Suprapubic skin (tissue), 4 donors: Measurements from ENCODE around the gene SPATA4. TPM values are rescaled to one million over a fixed set of nuclear protein-coding genes. Genes with fewer than 3 reads are reported as not detected.

Experiments
- DNase-seq, 2 donors: peaks; one replicate each; pipeline ENCODE4 v3.0.0-alpha.2; 2019; ENCODE audit warnings: low spot score in 2 of 2
- H3K27ac ChIP-seq: fragments of 200-600 bp; sonication (generic); one replicate; pipeline ENCODE4 v1.5.1; 2019
- H3K27me3 ChIP-seq: fragments of 200-600 bp; sonication (generic); one replicate; pipeline ENCODE4 v1.5.1; 2019
- H3K36me3 ChIP-seq: fragments of 200-600 bp; sonication (generic); one replicate; pipeline ENCODE4 v1.5.1; 2019
- H3K4me1 ChIP-seq: fragments of 200-600 bp; sonication (generic); one replicate; pipeline ENCODE4 v1.5.1; 2019
- H3K4me3 ChIP-seq: fragments of 200-600 bp; sonication (generic); one replicate; pipeline ENCODE4 v1.5.1; 2019; ENCODE audit warnings: mild to moderate bottlenecking
- H3K9me3 ChIP-seq: fragments of 200-600 bp; sonication (generic); one replicate; pipeline ENCODE4 v1.5.1; 2019
- CTCF ChIP-seq, 2 donors: fragments of 200-600 bp in 1 of 2; fragments of 450-650 bp in 1 of 2; sonication (generic) in 1 of 2; IDR thresholded peaks; one replicate each; pipeline ENCODE4 v1.5.1; 2016 to 2019; ENCODE audit warnings: antibody characterized with exemption in 2 of 2, mild to moderate bottlenecking in 1 of 2, moderate library complexity in 1 of 2
- EP300 ChIP-seq: sonication (generic); formaldehyde crosslinking; IDR thresholded peaks from one replicate; pipeline ENCODE4 v1.6.1; 2017; ENCODE audit warnings: antibody characterized with exemption
- POLR2A ChIP-seq, 2 donors: fragments of 450-650 bp; IDR thresholded peaks; one replicate each; pipeline ENCODE4 v1.6.1; 2017; ENCODE audit warnings: antibody characterized with exemption in 2 of 2, mild to moderate bottlenecking in 2 of 2, moderate library complexity in 2 of 2
- POLR2AphosphoS5 ChIP-seq, 3 donors: sonication (generic); formaldehyde crosslinking; IDR thresholded peaks; one replicate each; pipeline ENCODE4 v1.6.1; 2017; ENCODE audit warnings: antibody characterized with exemption in 3 of 3
- WGBS: methylation state at CpG from one replicate; pipeline ENCODE4 v1.1.5; 2018; 5-methylcytosine and 5-hydroxymethylcytosine counted together
- total RNA-seq, 4 donors: library from RNA; depleted of rRNA; stranded (reverse); fragments of >200 nt; gene quantifications; one replicate each; pipeline ENCODE4 v1.1.0, GENCODE V29; 2016

The SPATA4 gene
- total RNA-seq, 4 donors from 2014 or later, result 0.57 TPM; not detected in 3

- WGBS, result 71% methylated on average over 5 of the region's 5 CpGs
Measured at GRCh38 chr4:176236946-176237345, 41.6 kb upstream of the SPATA4 start.

GRCh38 chr4:176230836-176231235 is 35.5 kb upstream of the SPATA4 start:
- Histone ChIP-seq H3K36me3 (no peaks in the 10 kb centered on the region), H3K27ac (no peak overlapping the region), H3K9me3 (no peaks in the 10 kb centered on the region), H3K4me3 (no peak overlapping the region), H3K27me3 (no peaks in the 10 kb centered on the region), H3K4me1 (no peaks in the 10 kb centered on the region)
- TF ChIP-seq POLR2A (IDR thresholded peaks at IDR 0.05), result no peak
- TF ChIP-seq EP300, result no peak
- TF ChIP-seq POLR2AphosphoS5 (IDR thresholded peaks at IDR 0.05), result no peak
- 68% methylated on average over 4 of the region's 4 CpGs for WGBS
- no peak for DNase-seq

More at GRCh38 chr4:176236946-176237345, 41.6 kb upstream of the SPATA4 start:
- H3K4me3 ChIP-seq, result no peak overlapping the region
- H3K4me1 ChIP-seq, result no peaks in the 10 kb centered on the region
- TF ChIP-seq POLR2A (IDR thresholded peaks at IDR 0.05) (no peak), CTCF (IDR thresholded peaks at IDR 0.05) (no peak), POLR2AphosphoS5 (IDR thresholded peaks at IDR 0.05) (no peak), EP300 (no peak)
- H3K27ac ChIP-seq, result no peak overlapping the region
- no peaks in the 10 kb centered on the region for H3K36me3 ChIP-seq
- no peaks in the 10 kb centered on the region for H3K27me3 ChIP-seq
- DNase-seq, result no peak
- H3K9me3 ChIP-seq, result no peaks in the 10 kb centered on the region

- Histone ChIP-seq H3K27ac (no peak overlapping the region), H3K27me3 (no peaks in the 10 kb centered on the region), H3K36me3 (no peaks in the 10 kb centered on the region), H3K4me1 (no peaks in the 10 kb centered on the region), H3K9me3 (no peaks in the 10 kb centered on the region), H3K4me3 (no peak overlapping the region)
- TF ChIP-seq POLR2AphosphoS5 (IDR thresholded peaks at IDR 0.05) (no peak), POLR2A (IDR thresholded peaks at IDR 0.05) (no peak), EP300 (no peak), CTCF (IDR thresholded peaks at IDR 0.05) (no peak)
- no peak for DNase-seq
- 54% methylated on average over 4 of the region's 4 CpGs for WGBS
Measured at GRCh38 chr4:176229645-176230044, 34.3 kb upstream of the SPATA4 start.

GRCh38 chr4:176226736-176227135 is 31.4 kb upstream of the SPATA4 start:
- DNase-seq, result no peak
- WGBS, result 78% methylated on average over 5 of the region's 5 CpGs
- Histone ChIP-seq H3K4me3 (no peak overlapping the region), H3K9me3 (no peaks in the 10 kb centered on the region), H3K4me1 (no peaks in the 10 kb centered on the region), H3K36me3 (no peaks in the 10 kb centered on the region), H3K27me3 (no peaks in the 10 kb centered on the region), H3K27ac (no peak overlapping the region)
- TF ChIP-seq POLR2AphosphoS5 (IDR thresholded peaks at IDR 0.05), result no peak
- no peak for TF ChIP-seq EP300
- no peak for TF ChIP-seq CTCF (IDR thresholded peaks at IDR 0.05)
- TF ChIP-seq POLR2A (IDR thresholded peaks at IDR 0.05), result no peak

GRCh38 chr4:176223561-176223960 is 28.2 kb upstream of the SPATA4 start:
- no peak overlapping the region for H3K4me3 ChIP-seq
- WGBS, result 81% methylated on average over 2 of the region's 2 CpGs
- TF ChIP-seq POLR2AphosphoS5 (IDR thresholded peaks at IDR 0.05), result no peak
- TF ChIP-seq CTCF (IDR thresholded peaks at IDR 0.05), result no peak
- TF ChIP-seq EP300, result no peak
- TF ChIP-seq POLR2A (IDR thresholded peaks at IDR 0.05), result no peak
- no peaks in the 10 kb centered on the region for H3K4me1 ChIP-seq
- DNase-seq, result no peak
- H3K27ac ChIP-seq, result no peak overlapping the region
- no peaks in the 10 kb centered on the region for H3K27me3 ChIP-seq
- no peaks in the 10 kb centered on the region for H3K36me3 ChIP-seq
- H3K9me3 ChIP-seq, result no peaks in the 10 kb centered on the region

GRCh38 chr4:176222149-176222548 is 26.8 kb upstream of the SPATA4 start:
- no peak for TF ChIP-seq POLR2A (IDR thresholded peaks at IDR 0.05)
- TF ChIP-seq POLR2AphosphoS5 (IDR thresholded peaks at IDR 0.05), result no peak
- no peak for TF ChIP-seq CTCF (IDR thresholded peaks at IDR 0.05)
- no peak for TF ChIP-seq EP300
- H3K4me3 ChIP-seq, result no peak overlapping the region

More at GRCh38 chr4:176222149-176222548, 26.8 kb upstream of the SPATA4 start:
- no peaks in the 10 kb centered on the region for H3K4me1 ChIP-seq
- no peaks in the 10 kb centered on the region for H3K27me3 ChIP-seq
- no peaks in the 10 kb centered on the region for H3K9me3 ChIP-seq
- H3K27ac ChIP-seq, result no peak overlapping the region
- WGBS, result 42% methylated on average over 5 of the region's 5 CpGs
- no peak for DNase-seq
- no peaks in the 10 kb centered on the region for H3K36me3 ChIP-seq
